GM12864 (cell line): ENCODE data around the gene TECR.

Source experiments
- DNase-seq: peaks from one replicate; pipeline ENCODE4 v3.0.0-alpha.2; 2011; ENCODE audit warnings: low read depth
- H3K4me3 ChIP-seq: 2 replicates; pipeline ENCODE4 v1.5.1; 2011; ENCODE audit warnings: mild to moderate bottlenecking, low read depth, low read length, control low read depth
- TF ChIP-seq, protein P1 (sequence below): IDR thresholded peaks from 2 replicates; pipeline ENCODE4 v1.5.1; 2011; ENCODE audit warnings: low read depth, mild to moderate bottlenecking, moderate library complexity, low read length, control low read depth, inconsistent platforms; ENCODE audit errors: missing control alignments

TECR gene

GRCh38 chr19:14558370-14559066, 29.1 kb downstream of the TECR start:
- H3K4me3 ChIP-seq = no peak overlapping the region
- DNase-seq = no peak
- TF ChIP-seq, protein P1, sequence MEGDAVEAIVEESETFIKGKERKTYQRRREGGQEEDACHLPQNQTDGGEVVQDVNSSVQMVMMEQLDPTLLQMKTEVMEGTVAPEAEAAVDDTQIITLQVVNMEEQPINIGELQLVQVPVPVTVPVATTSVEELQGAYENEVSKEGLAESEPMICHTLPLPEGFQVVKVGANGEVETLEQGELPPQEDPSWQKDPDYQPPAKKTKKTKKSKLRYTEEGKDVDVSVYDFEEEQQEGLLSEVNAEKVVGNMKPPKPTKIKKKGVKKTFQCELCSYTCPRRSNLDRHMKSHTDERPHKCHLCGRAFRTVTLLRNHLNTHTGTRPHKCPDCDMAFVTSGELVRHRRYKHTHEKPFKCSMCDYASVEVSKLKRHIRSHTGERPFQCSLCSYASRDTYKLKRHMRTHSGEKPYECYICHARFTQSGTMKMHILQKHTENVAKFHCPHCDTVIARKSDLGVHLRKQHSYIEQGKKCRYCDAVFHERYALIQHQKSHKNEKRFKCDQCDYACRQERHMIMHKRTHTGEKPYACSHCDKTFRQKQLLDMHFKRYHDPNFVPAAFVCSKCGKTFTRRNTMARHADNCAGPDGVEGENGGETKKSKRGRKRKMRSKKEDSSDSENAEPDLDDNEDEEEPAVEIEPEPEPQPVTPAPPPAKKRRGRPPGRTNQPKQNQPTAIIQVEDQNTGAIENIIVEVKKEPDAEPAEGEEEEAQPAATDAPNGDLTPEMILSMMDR = no peak

DNA sequence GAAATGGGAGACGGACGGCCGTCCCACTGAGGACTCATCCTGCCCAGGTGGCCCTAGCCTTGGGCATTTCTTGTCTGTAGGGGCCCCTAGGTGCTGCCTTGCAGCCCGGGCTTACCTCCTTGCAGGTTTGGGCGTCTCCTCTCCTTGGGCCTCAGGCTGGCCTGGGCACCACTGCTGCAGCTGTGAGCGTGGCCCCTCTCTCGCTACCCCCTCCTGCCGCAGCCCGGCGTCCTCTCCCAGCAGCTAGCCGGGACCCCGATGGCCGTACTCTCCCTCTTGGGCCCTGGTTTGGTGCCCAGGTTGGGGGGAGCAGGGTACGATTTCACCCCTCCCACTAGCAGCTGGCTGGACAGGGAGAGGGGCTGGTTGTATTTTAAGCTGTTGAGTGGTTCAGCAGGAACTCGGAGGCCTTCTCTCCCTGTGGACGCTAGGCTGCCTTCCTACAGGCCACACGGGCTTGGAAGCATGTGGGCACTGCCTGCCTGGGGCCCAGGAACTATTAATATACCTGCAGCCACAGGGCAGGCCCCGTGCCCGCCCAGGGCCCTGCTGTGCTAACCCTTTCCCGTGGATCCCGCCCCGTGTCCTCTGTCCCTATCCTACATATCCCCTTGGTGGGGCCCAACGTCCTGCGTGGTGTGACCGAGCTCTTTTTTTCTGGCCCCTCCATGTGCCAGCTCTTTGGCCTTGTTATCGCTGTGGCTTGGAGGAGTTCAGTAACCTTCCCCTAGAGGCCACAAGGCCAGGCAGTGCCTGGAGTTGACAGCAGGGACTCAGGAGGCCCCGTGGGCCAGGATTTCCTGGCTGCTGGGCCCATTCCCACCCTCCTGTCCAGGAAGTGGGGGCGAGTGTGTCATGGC, 30.8 kb downstream of the TECR start:
- DNase-seq = no peak
- no peak overlapping the region for H3K4me3 ChIP-seq
- TF ChIP-seq, protein P1 = no peak

DNA sequence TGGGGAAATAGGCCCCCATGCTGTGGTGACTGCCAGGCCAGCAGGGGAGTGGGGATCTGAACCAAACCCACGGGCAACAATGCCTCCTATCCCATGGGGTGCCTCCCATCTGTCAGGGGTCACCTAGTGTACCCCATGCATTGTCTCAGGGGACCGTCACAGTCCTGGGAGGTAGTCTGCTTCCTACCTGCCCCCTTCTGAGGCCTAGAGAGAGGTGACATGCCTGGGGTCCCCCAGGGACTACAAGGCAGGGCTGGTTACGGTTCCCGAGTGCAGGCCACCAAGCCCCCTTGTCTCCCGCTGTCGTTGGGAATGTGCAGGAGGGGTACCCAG, 31.3 kb downstream of the TECR start:
- TF ChIP-seq, protein P1 = no peak
- H3K4me3 ChIP-seq = no peak overlapping the region

GRCh38 chr19:14561249-14561648, 31.9 kb downstream of the TECR start:
- DNase-seq = no peak
- H3K4me3 ChIP-seq = no peak overlapping the region
- TF ChIP-seq, protein P1 = no peak

More for the DNA sequence above, 31.3 kb downstream of the TECR start:
- no peak for DNase-seq

DNA sequence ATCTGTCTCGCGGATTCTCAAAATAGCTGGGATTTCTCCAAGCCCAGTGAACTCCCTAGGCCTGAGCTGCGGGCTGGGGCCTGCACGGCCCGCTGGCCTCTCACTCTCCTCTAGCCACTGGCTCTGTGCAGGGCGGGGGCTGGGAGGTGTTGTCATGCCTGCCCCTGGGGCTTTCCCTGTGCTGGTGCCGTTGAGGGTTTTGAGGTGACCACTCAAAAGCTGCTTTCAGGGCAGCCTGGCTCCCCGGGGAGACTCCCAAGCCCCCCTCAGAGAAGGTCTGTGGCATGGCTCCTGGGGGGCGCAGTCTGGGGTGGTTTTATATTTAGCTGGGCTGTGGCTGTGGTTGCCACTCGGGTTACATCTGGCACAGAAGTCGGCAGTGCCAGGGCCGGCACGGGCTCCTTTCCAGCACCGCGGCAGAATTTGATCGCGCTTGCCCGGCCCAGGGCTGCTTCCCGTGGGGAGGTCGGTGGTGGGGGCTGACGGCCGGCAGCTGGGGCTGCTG, 32.5 kb downstream of the TECR start:
- H3K4me3 ChIP-seq = no peak overlapping the region
- DNase-seq = no peak
- TF ChIP-seq, protein P1 = no peak

DNA sequence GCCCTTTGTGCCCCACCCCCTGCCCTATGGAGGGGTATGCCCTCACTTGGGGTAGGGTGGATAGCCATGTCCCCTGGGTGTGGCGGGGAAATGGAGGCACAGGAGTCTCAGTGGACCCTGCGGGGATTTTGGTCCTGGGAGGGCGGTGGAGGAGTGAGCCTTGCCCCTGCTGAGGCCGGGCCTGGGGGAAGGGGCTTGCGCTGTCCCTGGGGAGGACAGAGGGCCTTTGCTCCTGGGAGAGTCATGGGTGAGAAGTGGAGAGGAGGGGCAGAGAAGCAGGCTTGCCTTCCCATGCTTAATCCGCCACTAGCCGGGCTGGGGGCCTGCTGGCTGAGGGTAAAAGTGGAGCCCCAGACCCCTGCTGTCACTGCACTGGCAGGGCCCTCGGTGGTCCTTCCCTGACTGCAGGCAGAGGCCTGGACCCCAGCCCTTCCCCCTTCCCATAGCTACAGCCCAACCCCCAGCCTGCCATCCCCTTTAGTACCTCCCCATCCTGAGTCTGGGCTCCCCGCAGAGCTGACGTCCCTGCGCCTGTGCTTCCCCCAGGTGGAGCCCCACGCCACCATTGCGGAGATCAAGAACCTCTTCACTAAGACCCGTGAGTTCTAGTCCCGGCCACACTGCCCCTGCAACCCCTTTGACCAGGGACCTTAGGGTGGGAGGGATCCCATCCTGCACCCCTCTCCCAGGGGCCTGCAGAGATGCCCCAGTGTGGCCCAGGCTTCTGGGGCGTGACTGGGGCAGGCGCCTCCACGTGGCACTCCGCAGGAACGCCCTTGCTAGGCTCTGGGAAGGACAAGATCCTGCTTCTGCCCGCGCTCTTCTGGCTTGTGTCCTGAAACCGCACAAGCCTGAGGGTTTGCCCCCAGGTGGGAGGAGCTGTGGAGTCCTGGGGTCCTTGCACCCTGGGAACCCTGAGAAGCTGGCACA, 33.5 kb downstream of the TECR start:
- TF ChIP-seq, protein P1 = no peak
- no peak for DNase-seq
- no peak overlapping the region for H3K4me3 ChIP-seq
